ENCODE data around the gene CDA.

The CDA gene

GRCh38 chr1:20588634-20589225 is at the start of gene CDA:
TSS of gene CDA (plus strand) at chr1:20589097. CDS start at chr1:20589130, 33 bp downstream.
- no peak for DNase-seq

- peak; percentile 37 for DNase-seq
Observed at GRCh38 chr1:20540281-20540680, 48.6 kb upstream of the CDA start.

- DNase-seq, result no peak
Observed at GRCh38 chr1:20546637-20547036, 42.3 kb upstream of the CDA start.

GRCh38 chr1:20551161-20551560 is 37.7 kb upstream of the CDA start:
- no peak for DNase-seq

GRCh38 chr1:20551945-20552727 is 36.8 kb upstream of the CDA start, which contains the start of gene FAM43B:
TSS of gene FAM43B (plus strand) at chr1:20552573. CDS start at chr1:20552974, 401 bp downstream.
- DNase-seq, result no peak

GRCh38 chr1:20552728-20553445 is 36.0 kb upstream of the CDA start:
- no peak for DNase-seq

- no peak for DNase-seq
Observed at GRCh38 chr1:20555025-20555757, 33.7 kb upstream of the CDA start.

- DNase-seq, result no peak
Observed at GRCh38 chr1:20555758-20556120, 33.2 kb upstream of the CDA start.

- DNase-seq, result no peak
Observed at GRCh38 chr1:20558191-20558590, 30.7 kb upstream of the CDA start.

- no peak for DNase-seq
Observed at GRCh38 chr1:20560966-20561365, 27.9 kb upstream of the CDA start.

GRCh38 chr1:20565234-20565633 is 23.7 kb upstream of the CDA start:
- DNase-seq, result no peak

GRCh38 chr1:20569523-20570098 is 19.3 kb upstream of the CDA start:
- DNase-seq, result no peak

- no peak for DNase-seq
Observed at GRCh38 chr1:20571427-20571826, 17.5 kb upstream of the CDA start.

GRCh38 chr1:20573987-20574386 is 14.9 kb upstream of the CDA start:
- no peak for DNase-seq

GRCh38 chr1:20574686-20575540 is 14.0 kb upstream of the CDA start:
- DNase-seq, result peak; percentile 69

- no peak for DNase-seq
Observed at GRCh38 chr1:20575541-20576336, 13.2 kb upstream of the CDA start.

- DNase-seq, result peak; percentile 48
Observed at GRCh38 chr1:20578062-20578461, 10.8 kb upstream of the CDA start.

GRCh38 chr1:20578721-20579395 is 10.0 kb upstream of the CDA start:
- DNase-seq, result peak; percentile 56

- DNase-seq, result no peak
Observed at GRCh38 chr1:20584890-20585289, 4.0 kb upstream of the CDA start.

- DNase-seq, result no peak
Observed at GRCh38 chr1:20586953-20587660, 1.8 kb upstream of the CDA start.

All from HCEC 1CT (cell line).